ENCODE results near the gene WDCP.

DNA sequence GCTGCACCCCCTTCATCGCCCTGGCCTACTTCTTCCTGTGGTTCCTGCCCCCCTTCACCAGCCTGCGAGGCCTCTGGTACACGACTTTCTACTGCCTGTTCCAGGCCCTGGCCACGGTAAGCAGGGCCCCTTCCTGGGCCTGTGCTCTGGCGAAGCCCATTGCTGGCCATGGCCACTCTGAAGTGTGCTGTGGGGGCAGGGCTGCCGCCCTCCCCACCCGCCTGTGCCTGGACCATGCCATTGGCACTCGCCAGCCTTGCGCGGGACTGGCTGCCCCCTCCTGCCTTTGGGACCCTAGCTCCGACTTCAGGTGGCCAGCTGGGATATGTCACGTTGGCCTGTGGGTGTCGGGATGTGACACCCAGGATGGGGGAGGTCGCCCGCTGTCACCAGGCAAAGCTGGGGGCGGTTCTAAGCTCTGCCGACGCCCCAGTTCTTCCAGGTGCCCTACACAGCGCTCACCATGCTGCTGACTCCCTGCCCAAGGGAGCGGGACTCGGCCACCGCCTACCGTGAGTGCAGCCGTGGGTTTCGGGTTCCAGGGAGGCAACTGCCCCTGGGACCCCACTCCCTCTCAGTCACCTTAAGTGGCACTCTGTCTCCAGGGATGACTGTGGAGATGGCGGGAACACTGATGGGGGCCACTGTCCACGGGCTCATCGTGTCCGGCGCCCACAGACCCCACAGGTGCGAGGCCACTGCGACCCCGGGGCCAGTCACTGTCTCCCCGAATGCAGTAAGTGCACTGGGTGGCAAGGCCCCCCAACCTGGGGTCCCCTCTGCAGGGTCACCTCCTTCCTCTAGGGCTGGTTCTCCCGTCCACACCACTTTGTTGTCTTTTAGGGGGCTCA, 30.1 kb downstream of the WDCP start:
- TF ChIP-seq ZNF8 (CRISPR knock-in tag; IDR thresholded peaks at IDR 0.05) (no peak), RARB (CRISPR knock-in tag; IDR thresholded peaks at IDR 0.05) (no peak), ZNF70 (CRISPR knock-in tag; IDR thresholded peaks at IDR 0.05) (no peak), CSDC2 (CRISPR knock-in tag; IDR thresholded peaks at IDR 0.05) (no peak), ZFP30 (CRISPR knock-in tag; IDR thresholded peaks at IDR 0.05) (no peak)
- TF ChIP-seq, protein P1, sequence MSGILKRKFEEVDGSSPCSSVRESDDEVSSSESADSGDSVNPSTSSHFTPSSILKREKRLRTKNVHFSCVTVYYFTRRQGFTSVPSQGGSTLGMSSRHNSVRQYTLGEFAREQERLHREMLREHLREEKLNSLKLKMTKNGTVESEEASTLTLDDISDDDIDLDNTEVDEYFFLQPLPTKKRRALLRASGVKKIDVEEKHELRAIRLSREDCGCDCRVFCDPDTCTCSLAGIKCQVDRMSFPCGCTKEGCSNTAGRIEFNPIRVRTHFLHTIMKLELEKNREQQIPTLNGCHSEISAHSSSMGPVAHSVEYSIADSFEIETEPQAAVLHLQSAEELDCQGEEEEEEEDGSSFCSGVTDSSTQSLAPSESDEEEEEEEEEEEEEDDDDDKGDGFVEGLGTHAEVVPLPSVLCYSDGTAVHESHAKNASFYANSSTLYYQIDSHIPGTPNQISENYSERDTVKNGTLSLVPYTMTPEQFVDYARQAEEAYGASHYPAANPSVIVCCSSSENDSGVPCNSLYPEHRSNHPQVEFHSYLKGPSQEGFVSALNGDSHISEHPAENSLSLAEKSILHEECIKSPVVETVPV (CRISPR knock-in tag; IDR thresholded peaks at IDR 0.05): no peak
- TF ChIP-seq, protein P2, sequence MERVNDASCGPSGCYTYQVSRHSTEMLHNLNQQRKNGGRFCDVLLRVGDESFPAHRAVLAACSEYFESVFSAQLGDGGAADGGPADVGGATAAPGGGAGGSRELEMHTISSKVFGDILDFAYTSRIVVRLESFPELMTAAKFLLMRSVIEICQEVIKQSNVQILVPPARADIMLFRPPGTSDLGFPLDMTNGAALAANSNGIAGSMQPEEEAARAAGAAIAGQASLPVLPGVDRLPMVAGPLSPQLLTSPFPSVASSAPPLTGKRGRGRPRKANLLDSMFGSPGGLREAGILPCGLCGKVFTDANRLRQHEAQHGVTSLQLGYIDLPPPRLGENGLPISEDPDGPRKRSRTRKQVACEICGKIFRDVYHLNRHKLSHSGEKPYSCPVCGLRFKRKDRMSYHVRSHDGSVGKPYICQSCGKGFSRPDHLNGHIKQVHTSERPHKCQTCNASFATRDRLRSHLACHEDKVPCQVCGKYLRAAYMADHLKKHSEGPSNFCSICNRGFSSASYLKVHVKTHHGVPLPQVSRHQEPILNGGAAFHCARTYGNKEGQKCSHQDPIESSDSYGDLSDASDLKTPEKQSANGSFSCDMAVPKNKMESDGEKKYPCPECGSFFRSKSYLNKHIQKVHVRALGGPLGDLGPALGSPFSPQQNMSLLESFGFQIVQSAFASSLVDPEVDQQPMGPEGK (CRISPR knock-in tag; IDR thresholded peaks at IDR 0.05; ENCODE audit: borderline replicate concordance): no peak
